Ovary (tissue), 3 donors: ENCODE measurements around the gene DBT.

Experiments
- EP300 ChIP-seq: sonication (generic); formaldehyde crosslinking; IDR thresholded peaks from one replicate; pipeline ENCODE4 v1.6.1; 2017; ENCODE audit warnings: antibody characterized with exemption
- POLR2A ChIP-seq: fragments of 450-650 bp; IDR thresholded peaks from one replicate; pipeline ENCODE4 v1.6.1; 2017; ENCODE audit warnings: antibody characterized with exemption, mild to moderate bottlenecking, moderate library complexity
- TF ChIP-seq, protein P1 (sequence below), 3 donors: fragments of 450-650 bp in 2 of 3; fragments of 200-600 bp in 1 of 3; IDR thresholded peaks; one replicate each; pipeline versions ENCODE4 v1.5.1 to v1.8.0; 2016 to 2022; ENCODE audit warnings: antibody characterized with exemption in 3 of 3, mild to moderate bottlenecking in 1 of 3
- donor health status: DM: no; HTN: no; CAD: no.

DNA sequence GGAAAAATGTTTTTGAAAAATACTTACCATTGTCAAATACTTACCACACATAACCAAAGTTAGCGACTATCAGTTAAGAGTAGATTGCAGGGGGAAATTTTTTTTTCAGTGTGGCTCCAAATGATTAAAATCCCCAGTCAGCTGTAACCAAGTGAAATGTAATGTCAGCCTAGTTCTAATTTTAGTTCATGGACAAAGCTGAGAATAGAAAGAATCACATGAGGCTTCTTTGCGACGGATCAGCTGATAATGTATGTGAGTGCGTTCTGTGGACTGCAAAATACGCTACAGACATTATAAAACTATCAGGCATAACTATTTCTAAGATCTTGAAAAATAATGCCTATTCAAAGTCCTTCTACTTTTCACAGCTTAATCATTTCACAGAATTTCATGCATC is 71.5 kb downstream of the DBT start, which contains the start of gene LRRC39:
- TF ChIP-seq, protein P1, sequence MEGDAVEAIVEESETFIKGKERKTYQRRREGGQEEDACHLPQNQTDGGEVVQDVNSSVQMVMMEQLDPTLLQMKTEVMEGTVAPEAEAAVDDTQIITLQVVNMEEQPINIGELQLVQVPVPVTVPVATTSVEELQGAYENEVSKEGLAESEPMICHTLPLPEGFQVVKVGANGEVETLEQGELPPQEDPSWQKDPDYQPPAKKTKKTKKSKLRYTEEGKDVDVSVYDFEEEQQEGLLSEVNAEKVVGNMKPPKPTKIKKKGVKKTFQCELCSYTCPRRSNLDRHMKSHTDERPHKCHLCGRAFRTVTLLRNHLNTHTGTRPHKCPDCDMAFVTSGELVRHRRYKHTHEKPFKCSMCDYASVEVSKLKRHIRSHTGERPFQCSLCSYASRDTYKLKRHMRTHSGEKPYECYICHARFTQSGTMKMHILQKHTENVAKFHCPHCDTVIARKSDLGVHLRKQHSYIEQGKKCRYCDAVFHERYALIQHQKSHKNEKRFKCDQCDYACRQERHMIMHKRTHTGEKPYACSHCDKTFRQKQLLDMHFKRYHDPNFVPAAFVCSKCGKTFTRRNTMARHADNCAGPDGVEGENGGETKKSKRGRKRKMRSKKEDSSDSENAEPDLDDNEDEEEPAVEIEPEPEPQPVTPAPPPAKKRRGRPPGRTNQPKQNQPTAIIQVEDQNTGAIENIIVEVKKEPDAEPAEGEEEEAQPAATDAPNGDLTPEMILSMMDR (IDR thresholded peaks at IDR 0.05): no peak
- TF ChIP-seq POLR2A: no peak
- no peak for TF ChIP-seq EP300
